Right hindlimb (tissue), 1 donor: ENCODE results near the gene TAX1BP3.

Source experiments
- DNase-seq: peaks from one replicate; pipeline ENCODE4 v3.0.0-alpha.2; 2018

Gene TAX1BP3

DNA sequence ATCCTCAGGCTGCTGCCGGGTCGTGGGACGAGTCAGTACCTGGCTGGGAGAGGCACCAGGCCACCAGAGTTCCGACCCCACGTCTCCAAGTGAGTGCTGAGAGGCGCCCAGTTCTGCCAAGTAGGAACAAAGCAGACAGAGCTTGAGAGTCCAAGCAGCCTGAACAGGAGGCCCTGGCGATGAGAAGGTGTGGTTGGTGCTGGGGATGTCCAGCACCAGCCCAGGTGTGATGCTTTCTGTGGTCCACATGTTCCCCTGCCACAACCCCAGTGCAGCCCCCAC, 10.8 kb downstream of the TAX1BP3 start:
- no peak for DNase-seq

- DNase-seq: no peak
Observed at GRCh38 chr17:3656755-3657587, 11.4 kb downstream of the TAX1BP3 start.

- no peak for DNase-seq
Observed at GRCh38 chr17:3656353-3656752, 12.0 kb downstream of the TAX1BP3 start.

- no peak for DNase-seq
Observed at GRCh38 chr17:3655766-3656165, 12.6 kb downstream of the TAX1BP3 start.

GRCh38 chr17:3647769-3648555, 20.4 kb downstream of the TAX1BP3 start:
- peak; percentile 63 for DNase-seq

GRCh38 chr17:3647251-3647650, 21.1 kb downstream of the TAX1BP3 start:
- no peak for DNase-seq

DNA sequence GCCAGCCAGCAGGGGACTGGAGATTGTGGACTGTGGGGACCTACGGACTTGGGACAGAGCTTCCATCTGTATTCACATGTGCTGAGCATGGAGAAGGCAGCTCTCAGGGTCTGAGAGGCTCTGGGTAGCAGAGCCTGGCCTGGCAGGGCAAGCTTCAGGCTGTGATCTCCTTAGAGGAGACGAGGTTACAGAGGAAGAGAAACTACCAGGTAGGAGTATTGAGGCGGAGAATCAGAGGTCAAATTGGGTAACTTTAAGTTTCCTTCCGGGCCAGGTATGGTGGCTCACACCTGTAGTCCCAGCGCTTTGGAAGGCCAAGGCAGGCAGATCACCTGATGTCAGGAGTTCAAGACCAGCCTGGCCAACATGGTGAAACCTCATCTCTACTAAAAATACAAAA, 23.1 kb downstream of the TAX1BP3 start:
- no peak for DNase-seq

GRCh38 chr17:3643889-3644349, 24.5 kb downstream of the TAX1BP3 start:
- DNase-seq: no peak

GRCh38 chr17:3641717-3642486, 26.5 kb downstream of the TAX1BP3 start:
- no peak for DNase-seq

DNA sequence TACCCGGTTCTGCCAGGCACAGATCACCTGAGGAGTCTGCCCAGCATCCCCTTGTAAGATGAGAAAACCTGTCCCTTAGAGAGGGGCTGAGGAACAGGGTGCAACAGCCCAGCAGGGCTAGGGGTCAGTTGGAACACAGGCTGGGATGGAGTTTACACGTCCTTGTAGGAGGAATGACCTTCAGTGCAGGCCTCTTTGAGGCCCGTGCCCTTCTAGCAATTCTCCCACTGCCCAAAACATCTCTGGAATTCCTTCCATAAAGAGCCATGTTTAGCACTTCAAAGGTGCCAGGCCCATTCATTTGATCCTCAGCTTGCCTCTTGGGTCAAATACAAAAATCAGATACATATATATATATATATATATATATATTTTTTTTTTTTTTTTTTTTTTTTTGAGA, 27.4 kb downstream of the TAX1BP3 start:
- no peak for DNase-seq

DNA sequence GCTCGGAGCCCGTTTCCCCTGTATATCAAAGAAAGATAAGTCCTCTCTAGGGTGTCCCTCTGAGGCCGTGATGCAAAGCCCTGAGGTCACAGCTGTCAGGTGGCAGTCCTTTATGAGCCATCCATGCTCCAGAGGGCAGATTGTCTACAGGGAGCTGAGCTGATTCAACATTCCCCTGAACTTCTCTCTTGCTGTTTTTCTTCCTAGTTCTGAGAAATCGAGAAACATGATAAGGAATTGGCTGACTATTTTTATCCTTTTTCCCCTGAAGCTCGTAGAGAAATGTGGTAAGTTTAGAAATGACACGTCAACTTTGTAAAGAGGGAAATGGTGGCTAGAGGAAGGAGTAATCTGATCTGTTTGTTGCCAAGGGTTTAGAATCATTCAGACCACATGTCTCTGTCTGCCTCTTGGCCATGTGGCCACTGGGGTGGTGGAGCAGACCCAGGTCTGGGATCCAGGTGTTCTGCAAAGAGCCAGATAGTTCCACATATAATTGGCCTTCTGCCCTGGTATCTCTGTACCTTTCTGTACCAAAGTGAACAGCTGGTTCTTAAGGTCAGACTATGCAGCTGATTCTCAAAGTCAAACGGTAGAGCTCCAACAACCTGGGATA, 28.3 kb downstream of the TAX1BP3 start:
- DNase-seq: no peak

DNA sequence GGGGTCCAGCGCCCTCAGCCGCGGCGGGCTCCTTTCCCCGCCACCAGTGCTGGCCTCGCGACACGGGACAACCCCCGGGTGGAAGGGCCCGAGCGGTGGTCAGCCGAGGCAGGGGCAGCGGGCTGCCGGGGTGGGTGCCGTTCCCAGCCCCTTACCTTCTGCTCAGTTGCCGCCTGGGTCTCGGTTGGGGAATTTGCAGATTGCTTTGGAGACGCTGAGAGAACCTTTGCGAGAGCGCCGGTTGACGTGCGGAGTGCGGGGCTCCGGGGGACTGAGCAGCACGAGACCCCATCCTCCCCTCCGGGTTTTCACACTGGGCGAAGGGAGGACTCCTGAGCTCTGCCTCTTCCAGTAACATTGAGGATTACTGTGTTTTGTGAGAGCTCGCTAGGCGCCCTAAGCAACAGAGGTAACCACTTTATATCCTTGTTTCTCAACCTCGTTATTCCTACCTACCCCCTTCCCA, 31.4 kb downstream of the TAX1BP3 start:
- no peak for DNase-seq

GRCh38 chr17:3636154-3636907, 32.0 kb downstream of the TAX1BP3 start, which contains the start of the genes CTNS and SHPK:
Gene CTNS (plus strand): TSS chr17:3636760. CDS start chr17:3640207, 3,447 bp downstream.
Gene SHPK (minus strand): TSS chr17:3636250. CDS start chr17:3636219, 31 bp downstream.
- peak; percentile 98 for DNase-seq

- DNase-seq: peak; percentile 47
Observed at GRCh38 chr17:3635474-3636153, 32.8 kb downstream of the TAX1BP3 start.

GRCh38 chr17:3632287-3632686, 36.1 kb downstream of the TAX1BP3 start:
- no peak for DNase-seq

DNA sequence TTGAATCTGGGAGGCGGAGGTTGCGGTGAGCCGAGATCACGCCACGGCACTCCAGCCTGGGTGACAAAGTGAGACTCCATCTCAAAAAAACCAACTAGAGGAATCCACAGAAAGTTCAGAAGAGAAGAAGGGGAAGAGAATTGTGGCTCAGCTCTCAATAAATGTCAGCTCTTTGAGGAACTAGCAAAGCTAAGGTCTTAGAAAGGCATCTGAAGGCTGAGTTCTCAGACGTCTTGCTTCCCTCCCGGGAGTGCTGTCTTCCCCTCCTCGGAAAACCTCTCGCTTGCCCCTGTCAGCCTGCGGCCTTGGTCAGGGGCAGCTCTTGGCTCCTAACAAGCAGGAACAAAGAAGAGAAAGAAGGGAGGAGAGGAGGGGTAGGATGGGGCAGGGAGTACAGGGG, 37.6 kb downstream of the TAX1BP3 start:
- DNase-seq: no peak

DNA sequence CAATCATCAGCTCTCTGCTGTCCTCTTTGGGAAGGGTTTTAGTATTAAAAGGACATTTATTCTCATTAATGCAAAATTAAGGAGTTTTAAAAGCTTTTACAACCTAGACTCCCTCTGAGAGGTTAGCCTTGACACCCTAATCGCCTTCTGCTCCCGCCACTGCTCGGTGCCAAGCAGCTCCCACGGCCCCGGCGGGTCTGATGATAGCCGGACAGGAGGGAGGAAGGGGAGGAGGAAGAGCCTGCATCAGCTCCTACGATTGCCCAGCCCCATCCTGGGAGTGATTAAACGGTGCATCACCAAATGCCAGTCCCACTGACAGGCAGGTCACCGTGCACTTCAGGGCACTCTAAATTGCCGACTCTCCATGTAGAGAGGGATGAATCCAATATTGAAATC, 40.6 kb downstream of the TAX1BP3 start:
- DNase-seq: no peak

GRCh38 chr17:3626831-3627768, 41.3 kb downstream of the TAX1BP3 start:
- DNase-seq: no peak

DNA sequence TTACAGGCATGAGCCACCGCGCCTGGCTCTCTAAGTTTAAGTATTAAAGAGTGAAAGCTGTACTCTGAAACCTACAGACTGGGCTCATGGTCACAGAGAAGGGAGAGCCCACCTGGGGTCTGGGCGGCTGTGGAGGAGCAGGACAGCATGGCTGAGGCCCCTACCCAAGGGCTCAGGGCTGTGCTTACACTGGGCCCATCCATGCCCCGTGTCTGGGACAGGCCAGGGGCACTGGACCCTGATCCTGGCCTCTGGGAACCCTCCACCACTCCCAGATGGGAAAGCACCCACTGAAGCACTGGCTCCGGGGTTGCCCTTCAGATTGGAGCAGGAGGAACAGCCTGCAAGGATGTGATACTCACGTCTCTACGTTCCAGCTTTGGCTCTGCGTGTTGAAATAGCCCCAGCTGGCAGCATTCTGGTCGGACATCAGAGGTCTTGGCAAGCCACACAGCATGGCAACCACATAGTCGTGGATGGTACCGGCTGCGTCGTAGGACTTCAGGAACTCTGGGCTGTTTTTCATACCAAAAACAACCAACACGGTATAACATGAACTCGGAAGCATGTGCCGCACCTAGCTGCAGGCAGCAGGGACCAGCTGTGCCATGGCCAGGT, 45.3 kb downstream of the TAX1BP3 start:
- no peak for DNase-seq
